Endothelial cell of umbilical vein (primary cell): ENCODE measurements around the gene IL3RA.

ENCODE experiments used
- CTCF ChIP-seq, 2 donors: IDR thresholded peaks; 1 replicate in 1 of 2; 2 replicates in 1 of 2; pipeline ENCODE4 v1.5.1; 2011; ENCODE audit warnings: low read length in 2 of 2, mild to moderate bottlenecking in 2 of 2, moderate library complexity in 2 of 2, control low read depth in 1 of 2, inconsistent platforms in 1 of 2, low read depth in 1 of 2; ENCODE audit not compliant: insufficient read depth in 1 of 2; ENCODE audit errors: extremely low read depth in 1 of 2
- EZH2 ChIP-seq: IDR thresholded peaks from 2 replicates; pipeline ENCODE4 v1.6.1; 2012; ENCODE audit warnings: borderline replicate concordance, low read depth, mild to moderate bottlenecking, moderate library complexity, low read length, inconsistent platforms; ENCODE audit not compliant: severe bottlenecking
- GATA2 ChIP-seq: IDR thresholded peaks from 2 replicates; pipeline ENCODE4 v1.7.0; 2011; ENCODE audit warnings: low read depth, mild to moderate bottlenecking, moderate library complexity, mixed read lengths, low read length; ENCODE audit not compliant: insufficient read length, insufficient read depth
- MAX ChIP-seq: IDR thresholded peaks from 2 replicates; pipeline ENCODE4 v1.6.1; 2011; ENCODE audit not compliant: insufficient read depth, insufficient read length
- MYC ChIP-seq: IDR thresholded peaks from one replicate; pipeline ENCODE4 v1.6.1; 2011; ENCODE audit warnings: mild to moderate bottlenecking, low read depth, low read length
- POLR2A ChIP-seq: IDR thresholded peaks from 2 replicates; pipeline ENCODE4 v1.6.1; 2012; ENCODE audit warnings: low read depth, mild to moderate bottlenecking, control low read depth, low read length
- POLR2AphosphoS5 ChIP-seq: IDR thresholded peaks from 2 replicates; pipeline ENCODE4 v1.6.1; 2012; ENCODE audit warnings: low read depth, mild to moderate bottlenecking, control low read depth, low read length, moderate library complexity; ENCODE audit not compliant: insufficient read depth

DNA sequence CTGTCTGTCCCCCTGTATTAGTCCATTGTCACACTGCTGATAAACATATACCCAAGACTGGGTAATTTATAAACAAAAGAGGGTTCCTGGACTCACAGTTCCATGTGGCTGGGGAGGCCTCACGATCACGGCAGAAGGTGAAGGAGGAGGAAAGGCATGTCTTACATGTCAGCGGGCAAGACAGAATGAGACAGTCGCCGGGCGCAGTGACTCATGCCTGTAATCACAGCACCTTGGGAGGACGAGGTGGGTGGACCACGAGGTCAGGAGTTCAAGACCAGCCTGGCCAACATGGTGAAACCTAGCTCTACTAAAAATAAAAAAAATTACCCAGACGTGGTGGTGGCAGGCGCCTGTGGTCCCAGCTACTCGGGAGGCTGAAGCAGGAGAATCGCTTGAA is 24.7 kb downstream of the IL3RA start:
- TF ChIP-seq POLR2A (no peak), CTCF (IDR thresholded peaks at IDR 0.05; ENCODE audit: extremely low read depth in 1 of 2, insufficient read depth in 1 of 2, low read depth in 1 of 2, low read length in 2 of 2) (no peak), POLR2AphosphoS5 (no peak), EZH2 (no peak), MAX (no peak), MYC (no peak), GATA2 (no peak)
